ENCODE results near the gene ATF3.

The ATF3 gene

GRCh38 chr1:212582808-212583615 is 25.5 kb upstream of the ATF3 start:
- H3K4me1 ChIP-seq (ENCODE audit: insufficient read depth, low read length, severe bottlenecking): no peaks in the 10 kb centered on the region
- no peak overlapping the region for H3K4me2 ChIP-seq (ENCODE audit: low read length)
- H3F3A ChIP-seq (ENCODE audit: insufficient read depth, low read length): no peaks in the 10 kb centered on the region
- no peaks in the 10 kb centered on the region for H4K20me1 ChIP-seq (ENCODE audit: insufficient read depth, low read length)
- H3K9ac ChIP-seq (ENCODE audit: low read length): no peak overlapping the region
- H3K36me3 ChIP-seq (ENCODE audit: insufficient read depth, low read length): no peaks in the 10 kb centered on the region
- H3K27me3 ChIP-seq (ENCODE audit: insufficient read depth, low read length): no peaks in the 10 kb centered on the region; the same call in 1 of the 2 replicates
- H3K4me3 ChIP-seq (ENCODE audit: low read depth, low read length, poor library complexity, severe bottlenecking): no peak overlapping the region
- H3K9me3 ChIP-seq (ENCODE audit: low read length): no peaks in the 10 kb centered on the region
- TF ChIP-seq EZH2 (IDR thresholded peaks at IDR 0.05; ENCODE audit: borderline replicate concordance, low read length) (no peak), CTCF (IDR thresholded peaks at IDR 0.05; ENCODE audit: low read length) (no peak)
- no peak overlapping the region for H3K27ac ChIP-seq (ENCODE audit: low read depth, low read length, poor library complexity, severe bottlenecking)
- no peaks in the 10 kb centered on the region for H3K79me2 ChIP-seq (ENCODE audit: insufficient read depth, low read length)
- no peak overlapping the region for H2AFZ ChIP-seq (ENCODE audit: low read length)
- H3K9me2 ChIP-seq (ENCODE audit: low read depth, low read length): no peaks in the 10 kb centered on the region

DNA sequence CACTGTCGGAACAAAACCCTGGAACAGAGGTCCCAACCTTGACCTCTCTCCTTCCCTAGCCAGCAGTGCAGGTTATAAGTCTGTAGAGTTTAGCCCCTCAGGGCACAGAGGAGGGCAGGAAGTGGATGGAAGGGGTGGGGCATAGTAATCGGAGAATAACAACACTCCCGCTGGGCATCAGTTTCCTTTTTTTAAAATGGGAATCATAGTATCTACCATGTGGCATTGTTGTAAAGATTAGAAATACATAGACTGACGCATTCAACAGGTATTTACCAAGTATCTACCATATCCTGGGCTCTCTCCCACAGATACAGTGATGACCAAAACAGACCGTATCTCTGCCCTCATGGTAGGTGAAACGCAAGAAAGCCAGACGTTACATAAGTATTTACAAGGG is 24.9 kb upstream of the ATF3 start:
- Histone ChIP-seq H4K20me1 (ENCODE audit: insufficient read depth, low read length) (no peaks in the 10 kb centered on the region), H3K9ac (ENCODE audit: low read length) (no peak overlapping the region), H3K4me2 (ENCODE audit: low read length) (no peak overlapping the region), H3K79me2 (ENCODE audit: insufficient read depth, low read length) (no peaks in the 10 kb centered on the region), H3K27me3 (ENCODE audit: insufficient read depth, low read length) (no peaks in the 10 kb centered on the region; the same call in 1 of the 2 replicates), H3K9me3 (ENCODE audit: low read length) (no peaks in the 10 kb centered on the region), H3K27ac (ENCODE audit: low read depth, low read length, poor library complexity, severe bottlenecking) (no peak overlapping the region), H3K9me2 (ENCODE audit: low read depth, low read length) (no peaks in the 10 kb centered on the region), H2AFZ (ENCODE audit: low read length) (no peak overlapping the region), H3K36me3 (ENCODE audit: insufficient read depth, low read length) (no peaks in the 10 kb centered on the region), H3K4me1 (ENCODE audit: insufficient read depth, low read length, severe bottlenecking) (no peaks in the 10 kb centered on the region), H3F3A (ENCODE audit: insufficient read depth, low read length) (no peaks in the 10 kb centered on the region), H3K4me3 (ENCODE audit: low read depth, low read length, poor library complexity, severe bottlenecking) (no peak overlapping the region)
- TF ChIP-seq EZH2 (IDR thresholded peaks at IDR 0.05; ENCODE audit: borderline replicate concordance, low read length) (no peak), CTCF (IDR thresholded peaks at IDR 0.05; ENCODE audit: low read length) (no peak)

- H3K27me3 ChIP-seq (ENCODE audit: insufficient read depth, low read length): no peaks in the 10 kb centered on the region; the same call in 1 of the 2 replicates
- H3K9me3 ChIP-seq (ENCODE audit: low read length): no peaks in the 10 kb centered on the region
- H3K4me2 ChIP-seq (ENCODE audit: low read length): no peak overlapping the region
- no peak overlapping the region for H3K4me3 ChIP-seq (ENCODE audit: low read depth, low read length, poor library complexity, severe bottlenecking)
- no peaks in the 10 kb centered on the region for H3K36me3 ChIP-seq (ENCODE audit: insufficient read depth, low read length)
- no peak overlapping the region for H3K27ac ChIP-seq (ENCODE audit: low read depth, low read length, poor library complexity, severe bottlenecking)
- H3F3A ChIP-seq (ENCODE audit: insufficient read depth, low read length): no peaks in the 10 kb centered on the region
- H3K9me2 ChIP-seq (ENCODE audit: low read depth, low read length): no peaks in the 10 kb centered on the region
- H4K20me1 ChIP-seq (ENCODE audit: insufficient read depth, low read length): no peaks in the 10 kb centered on the region
- H3K4me1 ChIP-seq (ENCODE audit: insufficient read depth, low read length, severe bottlenecking): no peaks in the 10 kb centered on the region
- H3K9ac ChIP-seq (ENCODE audit: low read length): no peak overlapping the region
- no peaks in the 10 kb centered on the region for H3K79me2 ChIP-seq (ENCODE audit: insufficient read depth, low read length)
- TF ChIP-seq CTCF (IDR thresholded peaks at IDR 0.05; ENCODE audit: low read length) (no peak), EZH2 (IDR thresholded peaks at IDR 0.05; ENCODE audit: borderline replicate concordance, low read length) (no peak)
- H2AFZ ChIP-seq (ENCODE audit: low read length): no peak overlapping the region
Observed at GRCh38 chr1:212584092-212584886, 24.3 kb upstream of the ATF3 start.

Data from OCI-LY1 (cell line).